GM12878 (cell line): ENCODE measurements around the gene DOCK9. TPM values are rescaled to one million over a fixed set of nuclear protein-coding genes. Genes with fewer than 3 reads are reported as not detected.

Experiments
- ATAC-seq: fragments of 200-7000 bp; cut with Tn5 transposase; 3 replicates; pipeline ENCODE4 v1.9.1; 2020; ENCODE audit warnings: mild to moderate bottlenecking, moderate library complexity
- BruUV-seq: library from RNA; stranded (reverse); fragments of 400-500 nt; replicated peaks from 2 replicates; lab custom pipeline; 2021; lab: Mats Ljungman, UMichigan
- CTCF ChIA-PET: fragments of 300-600 bp; sonication (Branson Sonifier 250); formaldehyde crosslinking; extraction: SDS; loops from one replicate; lab custom pipeline; 2021; ENCODE audit warnings: inconsistent platforms; lab: Yijun Ruan, JAX
- POLR2A ChIA-PET: fragments of 350-600 bp; formaldehyde crosslinking; extraction: SDS; loops from one replicate; lab custom pipeline; 2021; ENCODE audit warnings: inconsistent platforms; lab: Charles Lee
- RAD21 ChIA-PET: fragments of 300-600 bp; sonication (Branson Sonifier 250); formaldehyde crosslinking; loops from one replicate; lab custom pipeline; 2023; ENCODE audit warnings: antibody characterized with exemption; ENCODE audit not compliant: unreplicated experiment; lab: Charles Lee
- SMC1A ChIA-PET: fragments of 300-600 bp; sonication (Branson Sonifier 250); formaldehyde crosslinking; loops from one replicate; lab custom pipeline; 2023; ENCODE audit not compliant: unreplicated experiment, uncharacterized antibody; lab: Charles Lee
- DNase-seq: peaks from one replicate; pipeline ENCODE4 v3.0.0-alpha.2; 2011; ENCODE audit warnings: low read depth, low spot score
- FAIRE-seq: peaks from 3 replicates; lab custom pipeline; 2011; peaks lifted over from hg19 to GRCh38; lab: Jason Lieb, UNC
- H2AFZ ChIP-seq: 2 replicates; pipeline ENCODE4 v1.6.0; 2011; ENCODE audit warnings: low read depth, low read length, control low read depth; ENCODE audit not compliant: control insufficient read depth
- H3K27ac ChIP-seq: 2 replicates; pipeline ENCODE4 v1.5.1; 2011; ENCODE audit warnings: control low read depth; ENCODE audit not compliant: control insufficient read depth, insufficient read depth
- H3K27me3 ChIP-seq, 2 experiments: replicated peaks in 1 of 2; 2 replicates each; pipeline versions ENCODE4 v1.6.0 to v1.6.1; 2011; ENCODE audit warnings: low read length in 1 of 2; ENCODE audit not compliant: control insufficient read depth in 2 of 2, insufficient read depth in 2 of 2
- H3K36me3 ChIP-seq, 2 experiments: 2 replicates each; pipeline ENCODE4 v1.5.1; 2011; ENCODE audit warnings: low read length in 1 of 2; ENCODE audit not compliant: control insufficient read depth in 2 of 2, insufficient read depth in 2 of 2
- H3K4me1 ChIP-seq: 2 replicates; pipeline ENCODE4 v1.6.1; 2011; ENCODE audit warnings: mild to moderate bottlenecking, low read length, moderate library complexity, mixed read lengths; ENCODE audit not compliant: control insufficient read depth, insufficient read depth
- H3K4me2 ChIP-seq: 2 replicates; pipeline ENCODE4 v1.6.0; 2011; ENCODE audit warnings: control low read depth; ENCODE audit not compliant: control insufficient read depth, insufficient read depth
- H3K4me3 ChIP-seq: fragments of 200-600 bp; sonication (generic); 2 replicates; pipeline ENCODE4 v1.5.1; 2016
- H3K79me2 ChIP-seq: 2 replicates; pipeline ENCODE4 v1.6.0; 2011; ENCODE audit warnings: low read length; ENCODE audit not compliant: control insufficient read depth, insufficient read depth
- H3K9ac ChIP-seq: 2 replicates; pipeline ENCODE4 v1.8.0; 2011; ENCODE audit warnings: low read length, control low read depth, mixed read lengths; ENCODE audit not compliant: control insufficient read depth, insufficient read depth
- H3K9me3 ChIP-seq: replicated peaks from 3 replicates; pipeline ENCODE4 v1.5.1; 2011; ENCODE audit warnings: mild to moderate bottlenecking, low read length; ENCODE audit not compliant: control insufficient read depth, insufficient read depth
- H4K20me1 ChIP-seq: 2 replicates; pipeline ENCODE4 v1.6.0; 2011; ENCODE audit not compliant: control insufficient read depth, insufficient read depth
- ATF2 ChIP-seq: IDR thresholded peaks from 2 replicates; pipeline ENCODE4 v1.6.1; 2012; ENCODE audit warnings: low read length, inconsistent platforms
- BHLHE40 ChIP-seq, 2 experiments: fragments of 450-650 bp in 1 of 2; IDR thresholded peaks; 2 replicates each; pipeline ENCODE4 v1.6.1; 2011 to 2017; ENCODE audit warnings: low read depth in 2 of 2, borderline replicate concordance in 1 of 2, improper control_type of control experiment in 1 of 2, low read length in 1 of 2, mild to moderate bottlenecking in 1 of 2
- GABPA ChIP-seq: IDR thresholded peaks from 2 replicates; pipeline ENCODE4 v1.6.1; 2014; ENCODE audit warnings: antibody characterized with exemption, low read depth, mild to moderate bottlenecking, inconsistent platforms
- IKZF1 ChIP-seq: fragments of 450-650 bp; conservative IDR thresholded peaks from 2 replicates; pipeline ENCODE4 v1.6.1; 2017; ENCODE audit warnings: antibody characterized with exemption, mild to moderate bottlenecking
- IKZF2 ChIP-seq, 2 experiments: fragments of 450-650 bp; IDR thresholded peaks; 2 replicates each; pipeline ENCODE4 v1.6.1; 2017; ENCODE audit warnings: mild to moderate bottlenecking in 2 of 2, moderate library complexity in 2 of 2
- MEF2B ChIP-seq: fragments of 450-650 bp; IDR thresholded peaks from 2 replicates; pipeline ENCODE4 v1.6.1; 2018; ENCODE audit warnings: mild to moderate bottlenecking, moderate library complexity; ENCODE audit not compliant: partially characterized antibody, poor library complexity, severe bottlenecking
- SMC3 ChIP-seq: IDR thresholded peaks from 2 replicates; pipeline ENCODE4 v1.6.1; 2011; ENCODE audit warnings: low read length, improper control_type of control experiment, borderline replicate concordance
- WGBS: methylation state at CpG from one replicate; pipeline ENCODE4 v1.1.6; 2016; ENCODE audit warnings: low lambda C conversion rate; ENCODE audit not compliant: insufficient replicate concordance, insufficient coverage; ENCODE audit errors: missing lambda C conversion rate; 5-methylcytosine and 5-hydroxymethylcytosine counted together
- in situ Hi-C: fragments of 300-500 bp; cut with MboI; formaldehyde crosslinking; loops from 9 replicates; pipeline ENCODE4 v1.14.3; 2018; ENCODE audit warnings: mixed read lengths
- intact Hi-C: fragments of 100-400 bp; cut with micrococcal nuclease; formaldehyde crosslinking; loops from one replicate; pipeline ENCODE4 v1.14.2; 2022; ENCODE audit not compliant: unreplicated experiment
- polyA plus RNA-seq, 11 experiments: library from polyadenylated mRNA; depleted of rRNA in 4 of 11; unstranded in 6 of 11; stranded (reverse) in 5 of 11; fragments of >200 nt; fragmentation: Nextera tagmentation in 4 of 11; fragmentation: Illumina TruSeq in 1 of 11; extraction: Ambion mirVana in 4 of 11; extraction: Trizol in 1 of 11; gene quantifications; 1 replicate in 1 of 11; 2 replicates in 10 of 11; pipeline versions ENCODE4 v1.2.1 to v1.2.3, GENCODE V29; 2011 to 2016; ENCODE audit warnings: inconsistent platforms in 2 of 11, missing spikeins in 2 of 11, low read depth in 1 of 11
- total RNA-seq, 4 experiments: library from RNA; depleted of rRNA in 3 of 4; stranded (reverse); fragments of >200 nt in 3 of 4; fragmentation: Illumina TruSeq in 1 of 4; extraction: Trizol in 1 of 4; gene quantifications; 2 replicates each; pipeline versions ENCODE4 v1.2.1 to v1.2.3, GENCODE V29; 2013 to 2021

Gene DOCK9
- total and polyA plus RNA-seq, 10 of the 15 experiments (the other 5 are each of a cell fraction or from before 2014, with no cell fraction given): 0.09 to 2.9 (median 0.74) TPM

- Histone ChIP-seq H3K4me2 (no peak overlapping the region; the same call in 1 of the 2 replicates), H3K4me3 (no peak overlapping the region), H3K79me2 (no peaks in the 10 kb centered on the region; the same call in 1 of the 2 replicates), H3K27ac (no peak overlapping the region), H4K20me1 (no peaks in the 10 kb centered on the region), H2AFZ (no peak overlapping the region; the same call in 1 of the 2 replicates), H3K9ac (no peak overlapping the region), H3K4me1 (no peaks in the 10 kb centered on the region), H3K36me3 (no peaks in the 10 kb centered on the region), H3K27me3 (no peaks in the 10 kb centered on the region), H3K9me3 (no peaks in the 10 kb centered on the region; the same call in 1 of the 3 replicates)
- intact Hi-C loops (no loop called here), in situ Hi-C loops (no loop called here)
- ChIA-PET CTCF (no interaction called here), SMC1A (interaction anchor here (1.3 kb wide), 1 partner anchor 9 kb away, joined by 3 read pairs; no protein-coding TSS in a partner anchor), POLR2A (no interaction called here), RAD21 (no interaction called here)
- no TSS peak for BruUV-seq
- no peak for ATAC-seq
- 26% methylated on average over 7 of the region's 7 CpGs for WGBS
- no peak for FAIRE-seq
- DNase-seq: no peak
- TF ChIP-seq SMC3 (no peak), IKZF2 (IDR thresholded peaks at IDR 0.05) (peak in 1 of 2 experiments; percentile 30; a peak in 1 of 4 replicates), GABPA (no peak), MEF2B (peak; percentile 75), ATF2 (peak; percentile 63), BHLHE40 (IDR thresholded peaks at IDR 0.05; ENCODE audit: borderline replicate concordance in 1 of 2, low read depth in 2 of 2, low read length in 1 of 2) (peak in 1 of 2 experiments; percentile 56; a peak in 1 of 4 replicates), IKZF1 (0 out of 2 replicates have a peak, but pooled peaks have one; percentile 19)
These were observed 14.5 kb upstream of the DOCK9 start for GRCh38 chr13:98992355-98992754.
